Measurements from ENCODE around the gene MLH3.

The MLH3 gene

GRCh38 chr14:75046899-75047298, 4.4 kb downstream of the MLH3 start:
- TF ChIP-seq USF1 (IDR thresholded peaks at IDR 0.05) (no peak), TEAD4 (IDR thresholded peaks at IDR 0.05) (no peak), YY1 (IDR thresholded peaks at IDR 0.05; ENCODE audit: low read depth) (no peak), MAX (IDR thresholded peaks at IDR 0.05) (no peak), NFIC (IDR thresholded peaks at IDR 0.05) (no peak), CREB1 (IDR thresholded peaks at IDR 0.05; ENCODE audit: low read depth) (no peak), FOXM1 (IDR thresholded peaks at IDR 0.05; ENCODE audit: borderline replicate concordance, low read depth) (no peak), CEBPB (IDR thresholded peaks at IDR 0.05) (no peak), ZBTB7A (IDR thresholded peaks at IDR 0.05; ENCODE audit: low read depth) (no peak), EP300 (IDR thresholded peaks at IDR 0.05; ENCODE audit: borderline replicate concordance) (no peak), TCF12 (IDR thresholded peaks at IDR 0.05; ENCODE audit: low read depth) (no peak), TAF1 (IDR thresholded peaks at IDR 0.05; ENCODE audit: low read depth) (no peak), REST (IDR thresholded peaks at IDR 0.05; ENCODE audit: low read depth) (no peak), EGR1 (IDR thresholded peaks at IDR 0.05) (no peak)

GRCh38 chr14:75046275-75046674, 5.0 kb downstream of the MLH3 start:
- no peak for TF ChIP-seq TAF1 (IDR thresholded peaks at IDR 0.05; ENCODE audit: low read depth)
- TF ChIP-seq REST (IDR thresholded peaks at IDR 0.05; ENCODE audit: low read depth), result no peak
- TF ChIP-seq CREB1 (IDR thresholded peaks at IDR 0.05; ENCODE audit: low read depth), result no peak
- TF ChIP-seq EGR1 (IDR thresholded peaks at IDR 0.05), result no peak
- no peak for TF ChIP-seq YY1 (IDR thresholded peaks at IDR 0.05; ENCODE audit: low read depth)
- TF ChIP-seq EP300 (IDR thresholded peaks at IDR 0.05; ENCODE audit: borderline replicate concordance), result no peak
- no peak for TF ChIP-seq CEBPB (IDR thresholded peaks at IDR 0.05)
- no peak for TF ChIP-seq TCF12 (IDR thresholded peaks at IDR 0.05; ENCODE audit: low read depth)
- TF ChIP-seq FOXM1 (IDR thresholded peaks at IDR 0.05; ENCODE audit: borderline replicate concordance, low read depth), result no peak
- no peak for TF ChIP-seq RAD21 (IDR thresholded peaks at IDR 0.05; ENCODE audit: low read depth)
- no peak for TF ChIP-seq MAX (IDR thresholded peaks at IDR 0.05)
- TF ChIP-seq NFIC (IDR thresholded peaks at IDR 0.05), result no peak
- TF ChIP-seq ZBTB7A (IDR thresholded peaks at IDR 0.05; ENCODE audit: low read depth), result no peak
- no peak for TF ChIP-seq USF1 (IDR thresholded peaks at IDR 0.05)

- TF ChIP-seq YY1 (IDR thresholded peaks at IDR 0.05; ENCODE audit: low read depth) (no peak), CREB1 (IDR thresholded peaks at IDR 0.05; ENCODE audit: low read depth) (no peak), NFIC (IDR thresholded peaks at IDR 0.05) (no peak), ZBTB7A (IDR thresholded peaks at IDR 0.05; ENCODE audit: low read depth) (no peak), EGR1 (IDR thresholded peaks at IDR 0.05) (no peak), RAD21 (IDR thresholded peaks at IDR 0.05; ENCODE audit: low read depth) (no peak), REST (IDR thresholded peaks at IDR 0.05; ENCODE audit: low read depth) (no peak), FOXM1 (IDR thresholded peaks at IDR 0.05; ENCODE audit: borderline replicate concordance, low read depth) (no peak), USF1 (IDR thresholded peaks at IDR 0.05) (no peak), EP300 (IDR thresholded peaks at IDR 0.05; ENCODE audit: borderline replicate concordance) (no peak), CEBPB (IDR thresholded peaks at IDR 0.05) (no peak), TCF12 (IDR thresholded peaks at IDR 0.05; ENCODE audit: low read depth) (no peak), TEAD4 (IDR thresholded peaks at IDR 0.05) (no peak), TAF1 (IDR thresholded peaks at IDR 0.05; ENCODE audit: low read depth) (no peak), MAX (IDR thresholded peaks at IDR 0.05) (no peak)
Observed at GRCh38 chr14:75044752-75045151, 6.5 kb downstream of the MLH3 start.

- TF ChIP-seq EGR1 (IDR thresholded peaks at IDR 0.05) (no peak), FOXM1 (IDR thresholded peaks at IDR 0.05; ENCODE audit: borderline replicate concordance, low read depth) (no peak), TCF12 (IDR thresholded peaks at IDR 0.05; ENCODE audit: low read depth) (no peak), TAF1 (IDR thresholded peaks at IDR 0.05; ENCODE audit: low read depth) (no peak), USF1 (IDR thresholded peaks at IDR 0.05) (no peak), CREB1 (IDR thresholded peaks at IDR 0.05; ENCODE audit: low read depth) (no peak), MAX (IDR thresholded peaks at IDR 0.05) (no peak), YY1 (IDR thresholded peaks at IDR 0.05; ENCODE audit: low read depth) (no peak), TEAD4 (IDR thresholded peaks at IDR 0.05) (no peak)
Observed at GRCh38 chr14:75044322-75044721, 6.9 kb downstream of the MLH3 start.

Data from Ishikawa (cell line).